ENCODE results near the gene PTPRJ.

- TF ChIP-seq CTCF (conservative IDR thresholded peaks at IDR 0.05; ENCODE audit: low read length): no peak
- no peak for TF ChIP-seq EZH2phosphoT487 (IDR thresholded peaks at IDR 0.05; ENCODE audit: borderline replicate concordance)
Observed at GRCh38 chr11:47964546-47964945, 15.8 kb upstream of the PTPRJ start.

Data from Loucy (cell line).